GM21786 (cell line): ENCODE data around the gene F5.

ENCODE experiments used
- ATAC-seq: cut with Tn5 transposase; IDR thresholded peaks from one replicate; pipeline ENCODE4 v1.9.1; 2021; ENCODE audit not compliant: unreplicated experiment

Gene F5

DNA sequence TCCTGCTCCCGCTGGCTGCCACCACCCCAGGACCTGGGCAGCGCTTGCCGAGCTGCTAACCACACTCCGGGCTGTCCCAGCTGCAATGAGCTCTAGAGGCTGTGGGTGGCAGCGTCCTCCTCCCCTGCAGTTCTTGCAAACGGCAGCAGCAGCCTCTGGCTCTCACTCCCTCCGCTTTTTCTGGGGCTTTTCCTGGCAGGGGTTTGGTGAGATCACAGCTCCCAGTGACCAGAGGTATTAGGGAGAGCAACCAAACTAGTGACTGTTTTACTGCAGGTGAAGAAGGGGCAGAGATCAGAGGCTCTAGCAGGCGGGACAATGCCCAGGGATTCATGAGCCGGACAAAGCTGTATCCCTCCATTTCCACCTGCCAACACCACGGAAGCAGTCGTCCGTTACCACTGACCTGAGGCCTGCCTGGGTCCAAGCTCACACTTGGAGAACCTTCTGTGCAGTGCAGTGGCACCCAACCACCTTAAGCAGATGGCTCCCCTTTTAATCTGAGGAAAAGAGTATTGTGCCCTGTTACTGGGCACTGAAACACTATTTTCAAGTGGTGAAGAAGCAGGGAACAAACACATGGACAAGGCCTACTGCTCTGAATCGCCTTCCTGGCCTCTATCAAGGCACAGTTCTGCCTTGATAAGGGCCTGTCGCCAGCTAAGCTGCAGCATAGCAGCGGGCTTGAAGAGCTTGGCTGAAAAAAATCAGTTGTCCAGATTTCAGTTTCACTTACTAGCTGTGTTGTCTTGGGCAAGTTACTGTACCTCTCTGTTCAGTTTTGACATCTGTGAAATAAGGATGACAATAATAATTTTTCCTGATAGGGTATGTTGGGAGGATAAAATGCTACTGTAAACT is at the start of gene F5:
TSS of gene F5 (minus strand) at position 87 of the 861 bp plus-strand sequence. CDS start 95 bp downstream, outside the sequence.
- ATAC-seq: peak; percentile 96

DNA sequence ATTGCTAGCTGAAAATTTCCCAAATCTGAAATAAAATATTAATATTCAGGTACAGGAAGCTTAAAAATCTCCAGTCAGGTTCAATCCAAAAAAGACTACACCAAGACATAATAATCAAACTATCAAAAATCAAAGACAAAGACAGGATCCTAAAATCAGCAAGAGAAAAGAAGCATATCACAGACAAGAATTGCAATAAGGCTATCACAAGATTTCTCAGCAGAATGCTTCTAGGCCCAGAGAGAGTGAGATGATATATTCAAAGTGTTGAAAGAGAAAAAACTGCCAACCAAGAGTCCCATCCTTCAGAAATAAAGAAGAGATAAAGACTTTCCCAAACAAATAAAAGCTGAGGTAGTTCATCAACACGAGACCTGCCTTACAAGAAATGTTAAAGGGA is 48.6 kb upstream of the F5 start:
- ATAC-seq: no peak

DNA sequence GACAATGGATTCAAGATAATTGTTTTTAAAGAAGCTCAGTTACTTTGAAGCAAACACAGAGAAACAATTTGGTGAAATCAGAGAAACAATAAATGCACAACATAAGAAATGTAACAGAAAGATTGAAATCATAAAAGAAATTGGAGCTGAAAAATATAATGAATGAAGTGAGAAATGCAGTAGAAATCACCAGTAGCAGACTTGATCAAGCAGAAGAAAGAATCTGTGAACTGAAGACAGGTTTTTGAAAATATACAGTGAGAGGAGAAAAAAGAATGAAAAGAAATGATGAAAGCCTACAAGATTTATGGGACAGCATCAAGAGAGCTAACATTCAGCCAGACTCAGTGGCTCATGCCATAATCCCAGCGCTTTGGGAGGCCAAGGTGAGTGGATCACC is 47.9 kb upstream of the F5 start:
- no peak for ATAC-seq

DNA sequence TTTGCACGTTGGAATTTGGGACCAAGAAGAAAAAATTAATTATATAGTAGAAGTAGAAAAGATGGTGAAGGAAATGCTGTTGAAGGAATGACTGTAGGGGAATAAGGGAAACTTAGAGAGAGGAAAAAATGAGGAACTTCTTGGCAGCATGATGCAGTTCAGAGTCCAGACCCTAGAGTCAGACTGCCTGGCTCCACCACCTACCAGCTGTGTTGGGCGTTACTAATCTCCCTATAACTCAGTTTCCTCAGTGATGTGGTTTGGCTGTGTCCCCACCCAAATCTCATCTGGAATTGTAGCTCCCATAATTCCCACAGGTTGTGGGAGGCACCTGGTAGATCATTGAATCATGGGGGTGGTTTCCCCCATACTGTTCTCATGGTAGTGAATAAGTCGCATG is 45.0 kb upstream of the F5 start:
- no peak for ATAC-seq

DNA sequence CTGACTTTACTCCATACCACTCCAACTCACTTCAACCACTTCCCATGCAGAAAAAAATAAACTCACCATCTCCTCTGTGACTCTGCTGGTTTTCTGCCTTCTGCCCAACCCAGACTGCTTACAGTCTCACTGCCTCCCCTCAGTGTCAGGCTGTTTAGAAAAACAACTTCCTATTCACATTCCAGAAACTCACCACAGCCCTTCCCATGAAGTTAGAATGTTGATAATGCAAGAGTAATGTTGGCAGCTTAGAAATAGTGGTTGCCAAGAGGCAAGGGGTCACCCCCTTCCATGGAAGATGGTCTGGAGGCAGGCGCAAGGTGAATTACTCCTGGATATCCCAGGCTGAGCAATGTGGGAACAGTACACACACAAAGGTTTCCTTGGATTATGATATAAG is 43.7 kb upstream of the F5 start, which contains the start of gene SELP:
TSS of gene SELP (minus strand) at position 119 of the 400 bp plus-strand sequence. CDS start at position 69, 50 bp downstream.
- no peak for ATAC-seq

DNA sequence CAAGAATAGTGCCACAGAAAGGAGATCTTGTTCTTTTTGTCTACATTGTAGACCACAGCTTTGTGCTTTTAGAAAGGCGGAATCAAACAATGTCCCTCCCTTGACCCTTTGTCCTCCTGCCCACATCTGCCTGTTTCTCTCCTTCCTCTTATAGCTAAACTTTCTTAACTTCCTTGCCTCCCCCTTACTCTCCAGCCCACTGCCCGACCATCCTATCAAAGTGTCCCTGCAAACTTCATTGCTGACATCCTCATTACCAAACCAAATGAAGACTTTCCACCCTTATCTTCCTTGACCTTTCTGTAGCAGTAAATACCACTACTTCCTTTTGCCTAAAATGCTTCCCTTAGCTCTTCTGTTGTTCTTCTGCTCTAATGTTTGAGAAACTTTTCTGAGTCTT is 38.6 kb upstream of the F5 start:
- ATAC-seq: no peak

DNA sequence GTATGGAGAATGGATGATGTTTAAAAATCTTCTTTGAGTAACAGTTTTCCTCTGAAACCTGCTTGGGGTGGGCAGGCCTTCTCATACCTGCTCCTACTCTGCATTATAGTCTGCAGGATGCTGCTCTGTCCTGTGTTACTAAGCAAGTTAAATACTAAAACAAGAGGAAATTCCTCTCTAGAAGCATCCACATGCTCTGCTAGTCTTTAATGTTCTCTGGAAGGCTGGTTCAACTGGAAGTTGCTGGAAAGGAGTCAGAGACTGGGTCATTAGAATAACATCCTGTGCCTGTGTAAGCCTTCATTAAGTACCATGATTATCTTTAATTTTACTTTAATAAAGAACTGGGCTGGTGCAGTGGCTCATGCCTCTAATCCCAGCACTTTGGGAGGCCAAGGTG is 37.8 kb upstream of the F5 start:
- ATAC-seq: no peak

DNA sequence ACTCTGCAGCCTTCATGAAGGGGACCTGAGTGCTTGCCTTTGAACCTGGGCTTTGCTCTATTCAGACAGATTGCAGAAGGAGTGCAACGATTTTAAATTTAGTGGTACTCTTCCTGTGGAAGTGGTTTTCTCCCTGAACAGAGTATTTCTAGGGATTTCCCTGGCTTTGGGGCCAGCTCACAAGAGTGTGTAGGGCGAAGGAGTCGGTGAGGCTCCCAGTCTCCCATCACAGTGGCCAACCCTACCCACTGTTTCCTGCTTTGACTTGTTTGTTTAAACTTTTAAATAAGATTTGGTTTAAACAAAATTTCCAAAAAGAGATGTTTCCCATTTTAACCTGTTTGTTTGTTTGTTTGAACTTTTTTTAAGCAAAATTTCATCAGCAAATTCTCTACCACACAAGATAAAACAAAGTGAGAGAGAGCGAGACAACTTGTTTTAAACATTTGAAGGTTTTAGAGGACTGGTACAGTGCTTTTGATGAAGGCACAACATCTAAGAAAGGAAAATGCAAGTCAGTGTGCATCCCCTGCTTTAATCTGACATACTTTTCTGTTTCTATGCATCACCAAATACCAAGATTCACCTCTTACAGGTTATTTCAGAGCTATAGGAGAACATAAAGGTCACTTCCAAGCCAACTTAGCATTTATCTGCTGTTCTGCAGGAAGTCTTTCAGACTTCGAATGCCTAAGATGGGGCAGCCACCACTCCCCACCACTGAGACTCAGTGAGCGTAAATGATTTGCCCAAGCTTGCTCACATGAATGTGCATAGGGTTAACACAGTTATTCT is 37.0 kb upstream of the F5 start:
- no peak for ATAC-seq

DNA sequence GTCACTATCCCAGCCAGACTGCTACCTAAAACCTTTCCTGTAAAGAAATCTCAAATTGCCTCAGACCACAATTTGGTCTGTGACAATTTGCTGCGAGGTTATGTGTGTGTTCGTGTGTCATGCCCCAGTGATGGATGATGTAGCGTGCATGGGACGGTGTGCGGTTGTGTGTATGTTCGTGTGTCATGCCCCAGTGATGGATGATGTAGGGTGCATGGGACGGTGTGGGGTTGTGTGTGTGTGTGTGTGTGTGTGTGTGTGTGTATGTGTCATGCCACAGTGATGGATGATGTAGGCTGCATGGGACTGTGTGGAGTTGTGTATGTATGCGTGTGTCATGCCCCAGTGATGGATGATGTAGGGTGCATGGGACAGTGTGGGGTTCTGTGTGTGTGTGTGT is 34.3 kb upstream of the F5 start:
- ATAC-seq: no peak

DNA sequence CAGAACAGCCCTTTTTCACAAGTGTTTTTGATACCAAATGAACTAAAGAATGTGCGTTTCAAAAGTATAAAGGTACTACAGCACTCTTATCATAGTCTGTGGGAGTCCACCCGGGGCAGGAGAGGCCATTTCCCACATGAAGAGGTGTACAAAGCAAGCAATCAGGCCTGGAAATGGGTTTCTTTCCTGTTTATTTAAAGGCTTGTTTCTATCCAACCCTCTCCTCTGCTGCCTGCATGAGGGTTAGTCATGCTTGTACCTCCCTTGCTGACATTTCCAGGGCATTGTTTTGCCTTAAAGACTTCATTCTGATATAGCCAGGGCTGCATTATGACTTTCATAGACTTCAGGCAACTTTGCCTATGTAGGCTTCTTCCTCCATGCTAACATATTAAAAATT is 32.1 kb upstream of the F5 start:
- ATAC-seq: no peak

DNA sequence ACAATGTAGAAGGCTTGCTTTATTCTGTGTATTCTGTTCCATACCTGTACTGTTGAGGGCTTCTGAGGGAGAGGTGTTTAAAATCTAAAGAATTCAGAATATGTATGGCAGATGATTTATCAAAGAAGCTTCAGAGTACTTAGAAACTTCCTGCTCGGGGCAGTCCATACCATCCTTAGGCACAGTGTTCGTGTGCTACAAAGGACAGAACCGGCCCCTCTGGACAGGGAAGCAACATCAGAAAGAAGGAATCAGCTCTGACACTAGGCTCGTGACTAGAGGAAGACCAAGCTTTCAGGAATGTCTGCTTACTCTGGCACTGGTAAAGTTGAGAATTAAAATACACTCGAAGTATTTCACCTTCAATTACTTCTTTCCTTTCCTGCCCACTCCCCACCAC is 29.5 kb upstream of the F5 start:
- no peak for ATAC-seq

DNA sequence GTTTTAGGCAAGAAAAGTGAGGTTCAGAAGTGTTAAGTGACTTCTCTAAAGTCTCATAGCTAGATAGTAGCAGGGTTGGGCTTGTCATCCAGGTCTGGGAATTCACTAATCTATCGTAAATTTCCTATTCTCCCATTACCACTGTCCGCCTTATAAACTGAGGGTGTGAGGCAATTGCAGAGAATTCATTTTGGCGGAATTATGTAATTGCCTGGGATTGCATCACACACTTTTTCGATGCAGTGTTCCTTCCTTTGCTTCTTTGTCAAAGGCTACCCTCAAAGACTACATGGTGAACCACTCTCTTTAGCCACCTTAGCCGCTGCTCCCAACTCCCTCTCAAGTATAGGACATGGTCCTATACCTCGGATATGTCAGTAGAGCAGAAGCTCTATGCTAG is 24.6 kb upstream of the F5 start:
- no peak for ATAC-seq

DNA sequence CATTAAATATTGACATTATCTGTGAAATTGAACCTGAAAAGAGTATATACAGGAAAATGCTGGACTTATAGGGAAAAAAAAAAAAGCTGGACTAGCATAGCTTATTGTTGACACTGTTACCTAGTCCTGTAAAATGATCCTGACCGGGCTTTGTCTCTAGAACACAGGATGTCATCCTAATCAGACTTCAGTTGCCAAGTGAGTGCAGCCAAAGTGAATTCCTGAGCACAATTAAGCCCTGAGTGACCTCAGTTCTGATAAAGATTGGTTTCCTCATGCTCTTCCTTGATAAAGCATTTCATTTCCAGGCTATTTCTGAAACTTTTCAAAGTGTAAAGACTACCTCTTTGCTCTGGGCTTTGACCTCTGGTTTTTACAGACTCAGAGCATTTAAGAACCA is 23.8 kb upstream of the F5 start:
- no peak for ATAC-seq

DNA sequence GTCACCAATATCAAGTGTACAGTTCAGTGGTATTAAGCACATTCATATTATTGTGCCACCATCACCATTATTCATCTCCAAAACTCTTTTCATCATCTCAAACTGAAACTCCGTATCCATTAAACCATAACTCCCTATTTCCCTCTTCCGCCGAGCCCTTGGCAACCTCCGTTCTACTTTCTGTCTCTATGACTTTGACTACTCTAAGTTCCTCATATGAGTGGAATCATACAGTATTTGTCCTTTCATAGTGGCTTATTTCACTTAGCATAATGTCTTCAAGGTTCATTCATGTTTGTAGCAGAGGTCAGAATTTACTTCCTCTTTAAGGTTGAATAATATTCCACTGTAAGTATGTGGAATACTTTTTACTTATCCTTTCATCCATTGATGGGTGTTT is 21.9 kb upstream of the F5 start:
- ATAC-seq: no peak

DNA sequence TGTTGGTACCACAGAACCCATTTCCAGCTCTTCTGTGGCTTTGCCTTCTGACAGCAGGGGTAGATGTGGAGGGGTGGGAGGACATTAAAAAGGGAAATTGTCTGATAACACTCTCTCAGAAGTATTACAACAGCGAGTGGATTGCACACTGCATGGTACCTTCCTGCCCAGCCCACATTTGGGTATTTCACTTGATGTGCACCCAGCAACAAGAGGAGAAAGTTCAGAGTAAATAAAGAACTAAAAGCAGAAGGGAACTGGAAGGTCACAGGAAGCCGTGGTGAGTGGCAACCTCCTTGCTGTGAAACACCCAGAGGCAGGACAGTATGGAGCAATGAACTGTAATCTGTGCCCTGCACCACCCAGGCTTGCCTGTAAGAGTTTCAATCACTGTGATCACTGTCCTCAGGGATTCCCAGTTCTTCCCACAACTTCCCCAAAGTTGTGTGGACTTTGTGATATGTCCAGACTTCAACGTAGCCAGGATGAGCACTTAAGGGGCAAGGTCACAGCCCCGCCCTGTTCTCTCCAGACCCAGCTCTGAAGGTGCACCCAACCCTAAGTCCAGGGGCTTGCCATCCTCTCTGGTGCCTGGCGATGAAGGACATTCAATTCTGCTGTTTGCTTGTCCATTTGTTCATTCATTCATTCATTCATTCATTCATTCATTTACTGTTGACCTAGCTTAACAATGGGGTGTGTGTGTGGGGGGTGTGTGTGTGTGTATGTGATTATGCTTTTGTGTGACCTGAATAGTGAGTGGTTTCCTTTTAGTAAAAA is 18.7 kb upstream of the F5 start:
- ATAC-seq: peak; percentile 61

DNA sequence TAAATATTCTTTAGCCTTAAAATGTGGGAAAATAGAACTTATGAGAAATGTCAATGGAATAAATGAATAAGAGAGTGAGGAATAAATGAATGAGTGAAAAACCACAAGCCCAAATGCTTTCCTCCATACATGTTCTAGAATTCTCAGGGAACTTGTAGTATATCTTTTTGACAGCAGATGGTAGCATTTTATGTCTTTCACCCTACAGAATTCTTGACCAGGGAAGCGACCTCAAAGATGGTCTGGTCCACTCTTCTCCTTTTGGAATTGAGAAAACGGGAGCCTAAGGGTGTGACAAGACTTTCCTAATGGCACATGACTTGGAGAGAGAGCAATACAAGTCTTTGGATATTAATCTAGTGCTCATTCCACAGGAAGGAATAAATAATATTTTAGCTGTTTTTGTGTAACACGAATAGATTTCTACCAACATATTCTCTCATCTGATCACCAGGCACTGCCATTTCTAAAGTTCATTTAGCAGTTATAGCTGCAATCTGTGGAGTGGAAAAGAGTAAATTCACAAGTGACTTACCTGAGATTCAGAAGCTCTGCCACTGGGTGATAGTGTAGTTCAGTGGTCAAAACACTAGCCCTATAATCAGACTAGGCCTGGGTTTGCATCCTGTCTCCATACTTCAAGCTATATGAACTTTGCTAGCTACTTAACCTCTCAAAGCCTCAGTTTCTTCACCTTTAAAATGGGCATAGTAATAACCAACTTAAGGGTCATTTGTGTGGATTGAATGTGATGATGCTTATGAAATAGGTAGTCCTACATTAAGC is 15.0 kb upstream of the F5 start:
- ATAC-seq: no peak

DNA sequence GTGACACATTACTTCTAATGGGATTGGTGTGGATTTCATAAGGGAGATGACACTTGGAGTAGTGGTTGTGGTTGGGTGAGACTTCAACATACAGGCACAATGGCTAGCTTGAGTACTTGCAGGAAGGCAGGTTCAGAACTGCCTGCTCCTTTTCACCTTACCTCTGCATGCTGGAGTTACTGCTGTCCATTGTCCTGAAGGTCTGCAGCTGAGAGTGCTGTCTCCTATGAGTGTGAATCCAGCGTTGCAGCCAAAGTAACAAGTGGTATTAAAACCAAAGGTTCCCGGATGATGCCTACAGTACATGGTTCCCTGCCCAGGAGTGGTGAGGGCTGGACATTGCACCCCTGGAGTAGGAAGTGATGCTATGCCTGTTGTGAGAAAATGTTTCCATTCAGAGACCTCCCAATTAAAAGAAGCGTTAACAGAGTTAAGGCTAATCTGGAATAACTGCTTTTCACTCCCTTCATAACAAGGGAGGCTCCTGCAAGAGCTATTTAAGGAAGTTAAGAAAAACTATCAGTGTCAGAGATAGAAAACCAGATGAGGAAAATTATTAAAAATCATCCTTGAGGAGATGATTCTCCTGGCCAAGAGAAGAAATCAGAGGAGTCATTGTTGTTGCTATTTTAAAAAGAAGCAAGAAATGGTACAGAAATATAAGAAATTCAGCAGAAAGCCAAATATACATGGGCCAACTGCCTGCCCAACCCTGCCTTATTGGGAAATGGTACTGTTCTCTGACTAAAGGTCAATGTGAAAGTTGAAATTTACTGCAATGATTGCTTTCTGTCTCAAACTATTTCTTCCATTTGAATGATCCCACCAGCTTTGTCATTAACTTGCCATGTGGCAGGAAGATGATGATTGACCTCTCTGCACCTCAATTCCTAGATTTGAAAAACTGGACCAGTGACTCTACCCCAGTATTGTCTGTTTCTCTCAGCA is 9.8 kb upstream of the F5 start:
- ATAC-seq: no peak

DNA sequence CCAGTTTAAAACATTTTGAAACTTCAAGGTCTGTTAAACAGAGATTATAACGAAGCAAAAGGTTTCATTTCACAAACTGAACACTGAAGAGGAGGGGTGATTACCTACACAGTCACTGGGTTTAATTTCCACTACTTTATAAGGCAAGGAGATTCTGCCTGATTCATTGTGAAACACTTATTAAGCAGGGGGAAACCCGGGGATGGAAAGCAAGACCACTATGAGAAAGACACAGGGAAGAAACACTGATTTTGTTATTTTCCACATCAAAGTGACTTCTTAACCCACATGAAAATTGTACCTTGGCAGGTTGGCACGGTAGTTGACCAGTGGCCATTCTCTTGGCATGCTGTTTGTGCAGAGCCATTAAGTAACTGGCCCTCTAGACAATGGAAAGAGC is 8.1 kb upstream of the F5 start:
- ATAC-seq: peak; percentile 78

DNA sequence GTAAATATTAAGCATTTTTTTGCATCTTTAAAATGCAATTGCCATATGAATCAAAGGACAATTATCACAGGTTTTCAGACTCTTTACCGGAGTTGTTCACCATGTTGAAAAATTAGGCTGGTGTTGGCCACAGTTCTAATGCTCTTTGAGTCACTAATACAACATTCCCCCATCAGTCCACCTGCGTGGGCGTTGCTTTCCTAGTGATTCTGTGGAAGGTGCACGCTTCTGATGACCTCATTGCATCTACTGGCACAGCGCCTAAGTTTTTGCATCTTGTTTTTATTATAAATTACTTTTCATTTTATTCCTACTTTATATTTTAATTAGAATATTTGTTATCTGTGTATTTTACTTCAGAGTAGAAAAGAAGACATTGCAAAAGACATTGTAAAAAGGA is 4.7 kb upstream of the F5 start:
- ATAC-seq: no peak
